H1 (cell line): Measurements from ENCODE around the gene SIK3. TPM values are rescaled to one million over a fixed set of nuclear protein-coding genes. Genes with fewer than 3 reads are reported as not detected.

Source experiments
- CTCF ChIA-PET: fragments of 300-600 bp; sonication (Branson Sonifier 250); formaldehyde crosslinking; loops from one replicate; lab custom pipeline; 2021; ENCODE audit not compliant: partially characterized antibody; lab: Charles Lee
- POLR2A ChIA-PET: fragments of 300-600 bp; sonication (Branson Sonifier 250); formaldehyde crosslinking; loops from one replicate; lab custom pipeline; 2021; ENCODE audit warnings: inconsistent platforms; ENCODE audit not compliant: partially characterized antibody; lab: Charles Lee
- DNase-seq, 2 experiments: peaks; one replicate each; pipeline versions ENCODE4 v3.0.0 to v3.0.0-alpha.2; 2010 to 2022; ENCODE audit warnings: low spot score in 2 of 2, low read depth in 1 of 2, mixed read lengths in 1 of 2
- FAIRE-seq: peaks from 2 replicates; lab custom pipeline; 2011; peaks lifted over from hg19 to GRCh38; lab: Jason Lieb, UNC
- H2AFZ ChIP-seq: 2 replicates; pipeline ENCODE4 v1.8.1; 2012; ENCODE audit warnings: low read length, inconsistent platforms
- H2AK5ac ChIP-seq: 2 replicates; pipeline ENCODE4 v1.6.1; 2013; ENCODE audit warnings: low read depth, low read length
- H2BK120ac ChIP-seq: replicated peaks from 2 replicates; pipeline ENCODE3; 2013; ENCODE audit warnings: low read depth, low read length, inconsistent platforms
- H2BK12ac ChIP-seq: 2 replicates; pipeline ENCODE4 v1.6.1; 2013; ENCODE audit warnings: low read depth, low read length
- H2BK15ac ChIP-seq: 2 replicates; pipeline ENCODE4 v1.6.1; 2013; ENCODE audit warnings: low read length
- H2BK20ac ChIP-seq: 2 replicates; pipeline ENCODE4 v1.6.1; 2013; ENCODE audit warnings: low read length
- H2BK5ac ChIP-seq: 2 replicates; pipeline ENCODE4 v1.6.1; 2013; ENCODE audit warnings: low read depth, low read length
- H3K14ac ChIP-seq: 2 replicates; pipeline ENCODE4 v1.6.1; 2013; ENCODE audit warnings: inconsistent platforms; ENCODE audit not compliant: insufficient read length
- H3K18ac ChIP-seq: 2 replicates; pipeline ENCODE4 v1.6.1; 2013; ENCODE audit warnings: low read length; ENCODE audit errors: extremely low read depth
- H3K23ac ChIP-seq: 2 replicates; pipeline ENCODE4 v1.6.1; 2013; ENCODE audit warnings: inconsistent platforms; ENCODE audit not compliant: insufficient read length
- H3K23me2 ChIP-seq: 2 replicates; pipeline ENCODE4 v1.6.1; 2013; ENCODE audit warnings: low read depth, low read length
- H3K27ac ChIP-seq: 2 replicates; pipeline ENCODE4 v1.6.1; 2011; ENCODE audit warnings: low read depth, low read length, inconsistent platforms
- H3K27me3 ChIP-seq, 4 experiments: replicated peaks in 1 of 4; 1 replicate in 1 of 4; 2 replicates in 3 of 4; pipeline versions ENCODE4 v1.6.1 to v1.8.1; 2011 to 2013; ENCODE audit warnings: low read length in 3 of 4, mild to moderate bottlenecking in 3 of 4, inconsistent platforms in 2 of 4, mixed read lengths in 2 of 4, moderate library complexity in 1 of 4; ENCODE audit not compliant: control insufficient read depth in 3 of 4, insufficient read depth in 3 of 4; ENCODE audit errors: extremely low read depth in 1 of 4
- H3K36me3 ChIP-seq, 4 experiments: 2 replicates each; pipeline versions ENCODE4 v1.6.1 to v1.8.1; 2011 to 2013; ENCODE audit warnings: mild to moderate bottlenecking in 4 of 4, low read length in 3 of 4, moderate library complexity in 2 of 4, control low read depth in 1 of 4, inconsistent platforms in 1 of 4; ENCODE audit not compliant: insufficient read depth in 4 of 4, control insufficient read depth in 2 of 4
- H3K4ac ChIP-seq: replicated peaks from 2 replicates; pipeline ENCODE3; 2013; ENCODE audit warnings: low read length, low read depth, mixed read lengths, inconsistent platforms; ENCODE audit not compliant: insufficient read length
- H3K4me1 ChIP-seq, 4 experiments: replicated peaks in 1 of 4; 1 replicate in 1 of 4; 2 replicates in 3 of 4; pipeline versions ENCODE4 v1.6.1 to v1.8.1; 2011 to 2013; ENCODE audit warnings: low read length in 3 of 4, inconsistent platforms in 2 of 4, mixed read lengths in 1 of 4; ENCODE audit not compliant: insufficient read depth in 4 of 4, control insufficient read depth in 3 of 4
- H3K4me2 ChIP-seq, 2 experiments: 2 replicates each; pipeline versions ENCODE4 v1.6.1 to v1.8.1; 2011 to 2013; ENCODE audit warnings: low read depth in 2 of 2, low read length in 2 of 2, control low read depth in 1 of 2, inconsistent platforms in 1 of 2, mild to moderate bottlenecking in 1 of 2; ENCODE audit not compliant: insufficient read depth in 1 of 2
- H3K4me3 ChIP-seq, 4 experiments: fragments of 200-600, 300-600 bp in 1 of 4; sonication (generic), shearing (Covaris generic), sonication (Bioruptor Twin) in 1 of 4; 2 replicates each; pipeline versions ENCODE4 v1.5.1 to v1.8.1; 2011 to 2016; ENCODE audit warnings: low read length in 4 of 4, low read depth in 3 of 4, control low read depth in 2 of 4, inconsistent platforms in 2 of 4, mild to moderate bottlenecking in 2 of 4, mixed read lengths in 1 of 4, moderate library complexity in 1 of 4; ENCODE audit not compliant: insufficient read depth in 2 of 4; ENCODE audit errors: extremely low read depth in 1 of 4
- H3K56ac ChIP-seq: replicated peaks from 2 replicates; pipeline ENCODE3; 2013; ENCODE audit warnings: low read depth, mild to moderate bottlenecking, mixed read lengths, low read length, inconsistent platforms; ENCODE audit not compliant: insufficient read length
- H3K79me1 ChIP-seq: 2 replicates; pipeline ENCODE4 v1.6.1; 2013; ENCODE audit warnings: low read depth, low read length, control low read depth
- H3K79me2 ChIP-seq, 2 experiments: 2 replicates each; pipeline versions ENCODE4 v1.6.1 to v1.8.1; 2012 to 2013; ENCODE audit warnings: low read length in 2 of 2, mild to moderate bottlenecking in 2 of 2, inconsistent platforms in 1 of 2; ENCODE audit not compliant: insufficient read depth in 2 of 2, control insufficient read depth in 1 of 2
- H3K9ac ChIP-seq, 4 experiments: replicated peaks in 1 of 4; 1 replicate in 1 of 4; 2 replicates in 3 of 4; pipeline versions ENCODE4 v1.6.1 to v1.8.1; 2011 to 2013; ENCODE audit warnings: low read depth in 3 of 4, low read length in 3 of 4, control low read depth in 2 of 4, mild to moderate bottlenecking in 2 of 4, moderate library complexity in 2 of 4, inconsistent platforms in 1 of 4; ENCODE audit errors: extremely low read depth in 1 of 4
- H3K9me3 ChIP-seq, 2 experiments: 2 replicates each; pipeline versions ENCODE4 v1.6.1 to v1.8.1; 2012 to 2013; ENCODE audit warnings: mild to moderate bottlenecking in 2 of 2, moderate library complexity in 2 of 2, control low read depth in 1 of 2, inconsistent platforms in 1 of 2, low read depth in 1 of 2, low read length in 1 of 2, mixed read lengths in 1 of 2; ENCODE audit not compliant: insufficient read depth in 2 of 2
- H4K20me1 ChIP-seq, 2 experiments: replicated peaks in 1 of 2; 2 replicates each; pipeline versions ENCODE3 to v1.8.1; 2011 to 2013; ENCODE audit warnings: inconsistent platforms in 2 of 2, low read length in 2 of 2, mild to moderate bottlenecking in 1 of 2; ENCODE audit not compliant: insufficient read depth in 2 of 2, control insufficient read depth in 1 of 2
- H4K5ac ChIP-seq: 2 replicates; pipeline ENCODE4 v1.6.1; 2013; ENCODE audit warnings: low read length, low read depth, mixed read lengths, inconsistent platforms; ENCODE audit not compliant: insufficient read length
- H4K8ac ChIP-seq: 2 replicates; pipeline ENCODE4 v1.8.0; 2013; ENCODE audit warnings: mild to moderate bottlenecking, moderate library complexity, low read length, inconsistent platforms; ENCODE audit not compliant: insufficient read depth; ENCODE audit errors: extremely low read depth
- H4K91ac ChIP-seq: replicated peaks from 2 replicates; pipeline ENCODE3; 2013; ENCODE audit warnings: low read length, mixed read lengths, inconsistent platforms; ENCODE audit not compliant: insufficient read length
- ASH2L ChIP-seq: fragments of 200-600, 300-600 bp; sonication (generic); IDR thresholded peaks from one replicate; pipeline ENCODE4 v1.7.1; 2017; ENCODE audit warnings: low read length
- BRCA1 ChIP-seq: IDR thresholded peaks from 2 replicates; pipeline ENCODE4 v1.6.1; 2012; ENCODE audit warnings: low read depth, low read length, improper control_type of control experiment
- CBX5 ChIP-seq: fragments of 300-800, 300-1000 bp; sonication (generic); IDR thresholded peaks from 2 replicates; pipeline ENCODE4 v1.7.1; 2016; ENCODE audit warnings: antibody characterized with exemption, low read length, low read depth
- CTCF ChIP-seq, 3 experiments: IDR thresholded peaks; 1 replicate in 2 of 3; 2 replicates in 1 of 3; pipeline versions ENCODE4 v1.5.1 to v1.6.1; 2011; ENCODE audit warnings: low read length in 3 of 3, mild to moderate bottlenecking in 3 of 3, inconsistent platforms in 2 of 3, low read depth in 1 of 3, moderate library complexity in 1 of 3; ENCODE audit not compliant: insufficient read depth in 1 of 3; ENCODE audit errors: control extremely low read depth in 1 of 3
- GTF2F1 ChIP-seq: IDR thresholded peaks from 2 replicates; pipeline ENCODE4 v1.6.1; 2012; ENCODE audit warnings: low read depth, low read length, improper control_type of control experiment, borderline replicate concordance
- HDAC2 ChIP-seq, 2 experiments: fragments of 300-600 bp in 1 of 2; sonication (generic) in 1 of 2; IDR thresholded peaks; 2 replicates each; pipeline ENCODE4 v1.6.1; 2011 to 2012; ENCODE audit warnings: low read depth in 2 of 2, low read length in 2 of 2, mild to moderate bottlenecking in 2 of 2, moderate library complexity in 2 of 2, borderline replicate concordance in 1 of 2, inconsistent platforms in 1 of 2
- SAP30 ChIP-seq: fragments of 300-600 bp; sonication (generic); IDR thresholded peaks from 2 replicates; pipeline ENCODE4 v1.7.1; 2012; ENCODE audit warnings: low read length, moderate library complexity, mild to moderate bottlenecking, inconsistent platforms; ENCODE audit not compliant: insufficient read depth, insufficient replicate concordance
- TAF7 ChIP-seq: optimal IDR thresholded peaks from 2 replicates; pipeline ENCODE3; 2011; ENCODE audit warnings: low read depth, mild to moderate bottlenecking, inconsistent platforms, low read length, moderate library complexity, borderline replicate concordance
- TBP ChIP-seq: IDR thresholded peaks from 2 replicates; pipeline ENCODE4 v1.6.1; 2011; ENCODE audit warnings: low read depth, low read length, improper control_type of control experiment
- TEAD4 ChIP-seq: IDR thresholded peaks from 2 replicates; pipeline ENCODE4 v1.6.1; 2012; ENCODE audit warnings: low read depth, low read length, inconsistent platforms, mixed read lengths
- WGBS, 2 experiments: shearing (Covaris generic) in 1 of 2; methylation state at CpG; one replicate each; pipeline versions ENCODE4 v1.1.6 to v1.1.7; 2013 to 2015; ENCODE audit warnings: low lambda C conversion rate in 2 of 2, mixed read lengths in 2 of 2, inconsistent platforms in 1 of 2, low coverage in 1 of 2, missing lambda C conversion rate in 1 of 2; ENCODE audit not compliant: insufficient replicate concordance in 2 of 2, insufficient coverage in 1 of 2, insufficient read length in 1 of 2; ENCODE audit errors: extremely low coverage in 1 of 2, missing lambda C conversion rate in 1 of 2; 5-methylcytosine and 5-hydroxymethylcytosine counted together
- polyA plus RNA-seq, 7 experiments: library from polyadenylated mRNA; depleted of rRNA in 3 of 7; stranded (reverse) in 5 of 7; unstranded in 2 of 7; fragments of >200 nt in 5 of 7; fragments of 200-250 nt in 2 of 7; gene quantifications; 1 replicate in 5 of 7; 2 replicates in 1 of 7; 4 replicates in 1 of 7; pipeline versions ENCODE4 v1.2.1 to v1.2.3, GENCODE V29; 2011 to 2013; ENCODE audit warnings: missing spikeins in 2 of 7, mixed read lengths in 2 of 7
- total RNA-seq: library from RNA; stranded (reverse); fragmentation: NEBNext Ultra II Directional; extraction: Animal tissue kit (Norgen Biotek cat#: 25700); gene quantifications from 2 replicates; pipeline ENCODE4 v1.2.1, GENCODE V29; 2021

Gene SIK3
- total and polyA plus RNA-seq, 2 of the 8 experiments (the other 6 are each of a cell fraction or from before 2014, with no cell fraction given), result 19.9 to 32.1 TPM

- Histone ChIP-seq H3K27me3 (no peaks in the 10 kb centered on the region), H3K4me2 (no peak overlapping the region), H3K27ac (no peak overlapping the region), H4K20me1 (peaks cover 10 to 22% of the 10 kb centered on the region in 2 experiments), H2BK120ac (no peak overlapping the region), H2BK12ac (no peak overlapping the region), H3K4me1 (peaks cover 2 to 9% (median 8%) of the 10 kb centered on the region in 4 experiments; a peak in 5 of 7 replicates), H3K9me3 (no peaks in the 10 kb centered on the region), H3K56ac (no peak overlapping the region), H4K5ac (no peak overlapping the region), H2AK5ac (no peak overlapping the region), H3K79me2 (peaks cover 17 to 92% of the 10 kb centered on the region in 2 experiments), H2BK20ac (no peak overlapping the region), H2BK5ac (no peak overlapping the region), H4K8ac (no peak overlapping the region), H3K79me1 (peaks cover 4% of the 10 kb centered on the region), H3K23me2 (no peaks in the 10 kb centered on the region; the same call in 1 of the 2 replicates), H3K23ac (no peak overlapping the region), H3K14ac (no peak overlapping the region), H3K9ac (no peak overlapping the region), H3K4ac (no peak overlapping the region), H3K36me3 (no peaks in the 10 kb centered on the region; a peak in 1 of 8 replicates), H3K18ac (no peak overlapping the region), H4K91ac (no peak overlapping the region), H3K4me3 (no peak overlapping the region), H2AFZ (no peak overlapping the region), H2BK15ac (no peak overlapping the region)
- DNase-seq (no peak), FAIRE-seq (no peak)
- POLR2A ChIA-PET, result interaction anchor here (0.6 kb wide), 1 partner anchor 16 kb away, joined by 3 read pairs; no protein-coding TSS in a partner anchor
- CTCF ChIA-PET, result interaction anchor here (0.7 to 2.0 kb wide), 3 partner anchors 16 to 216 kb away, joined by 3 to 4 read pairs (median 4); no protein-coding TSS in a partner anchor
- 87% methylated on average over 5 of the region's 5 CpGs; no CpG with 5 or more reads in 1 of the 2 experiments for WGBS, 2 experiments
- TF ChIP-seq CTCF (IDR thresholded peaks at IDR 0.05; ENCODE audit: control extremely low read depth in 1 of 3, insufficient read depth in 1 of 3, low read depth in 1 of 3, low read length in 3 of 3) (no peak), SAP30 (no peak), TEAD4 (no peak), CBX5 (no peak), TBP (no peak), GTF2F1 (no peak), TAF7 (no peak), BRCA1 (no peak), ASH2L (no peak), HDAC2 (IDR thresholded peaks at IDR 0.05; ENCODE audit: borderline replicate concordance in 1 of 2, low read depth in 2 of 2, low read length in 2 of 2) (no peak)
These were observed 5.2 kb downstream of the SIK3 start for GRCh38 chr11:117092951-117093590.
